Spleen (tissue), 11 donors: Measurements from ENCODE around the gene TTC5. TPM values are rescaled to one million over a fixed set of nuclear protein-coding genes. Genes with fewer than 3 reads are reported as not detected.

Experiments
- DNase-seq: peaks from one replicate; pipeline ENCODE4 v3.0.0-alpha.2; 2020
- H3K27ac ChIP-seq, 8 donors: fragments of 200-600 bp; sonication (generic) in 7 of 8; 1 replicate in 4 of 8; 2 replicates in 4 of 8; pipeline versions ENCODE4 v1.5.0 to v1.8.0; 2016 to 2021; ENCODE audit warnings: inconsistent platforms in 4 of 8, mild to moderate bottlenecking in 4 of 8, moderate library complexity in 1 of 8
- H3K27me3 ChIP-seq, 7 donors: fragments of 200-600 bp; sonication (generic) in 6 of 7; replicated peaks in 1 of 7; 1 replicate in 4 of 7; 2 replicates in 3 of 7; pipeline versions ENCODE4 v1.5.0 to v1.8.0; 2016 to 2021; ENCODE audit warnings: inconsistent platforms in 3 of 7, mild to moderate bottlenecking in 1 of 7
- H3K36me3 ChIP-seq, 6 donors: fragments of 200-600 bp; sonication (generic) in 5 of 6; 1 replicate in 4 of 6; 2 replicates in 2 of 6; pipeline versions ENCODE4 v1.5.0 to v1.8.0; 2016 to 2021; ENCODE audit warnings: inconsistent platforms in 2 of 6
- H3K4me1 ChIP-seq, 6 donors: fragments of 200-600 bp; sonication (generic) in 5 of 6; 1 replicate in 3 of 6; 2 replicates in 3 of 6; pipeline versions ENCODE4 v1.5.0 to v1.8.0; 2016 to 2021; ENCODE audit warnings: inconsistent platforms in 3 of 6
- H3K4me3 ChIP-seq, 8 donors: fragments of 200-600 bp; sonication (generic) in 7 of 8; 1 replicate in 4 of 8; 2 replicates in 4 of 8; pipeline versions ENCODE4 v1.5.0 to v1.8.0; 2016 to 2021; ENCODE audit warnings: inconsistent platforms in 4 of 8, mild to moderate bottlenecking in 4 of 8, moderate library complexity in 2 of 8
- H3K9me3 ChIP-seq, 8 donors: fragments of 200-600 bp; sonication (generic) in 7 of 8; 1 replicate in 4 of 8; 2 replicates in 4 of 8; pipeline versions ENCODE4 v1.5.0 to v1.8.0; 2016 to 2021; ENCODE audit warnings: inconsistent platforms in 4 of 8
- CTCF ChIP-seq, 11 experiments: fragments of 200-600 bp in 7 of 11; fragments of 450-650 bp in 4 of 11; sonication (generic) in 4 of 11; IDR thresholded peaks in 8 of 11; conservative IDR thresholded peaks in 3 of 11; 1 replicate in 7 of 11; 2 replicates in 4 of 11; pipeline versions ENCODE4 v1.4.0 to v1.8.0; 2016 to 2021; ENCODE audit warnings: antibody characterized with exemption in 11 of 11, inconsistent platforms in 4 of 11, mild to moderate bottlenecking in 1 of 11
- POLR2A ChIP-seq, 3 donors: fragments of 450-650 bp; IDR thresholded peaks; one replicate each; pipeline ENCODE4 v1.5.1; 2017; ENCODE audit warnings: antibody characterized with exemption in 3 of 3, mild to moderate bottlenecking in 1 of 3
- POLR2AphosphoS5 ChIP-seq, 3 donors: sonication (generic); formaldehyde crosslinking; IDR thresholded peaks; one replicate each; pipeline ENCODE4 v1.5.1; 2017; ENCODE audit warnings: antibody characterized with exemption in 3 of 3
- WGBS, 5 donors: extraction: QIAGEN DNeasy Blood & Tissue Kit in 3 of 5; methylation state at CpG; one replicate each; pipeline versions ENCODE4 v1.1.5 to v1.1.7; 2013 to 2018; 5-methylcytosine and 5-hydroxymethylcytosine counted together
- intact Hi-C: fragments of 100-400 bp; cut with DNase I; formaldehyde crosslinking; loops from one replicate; pipeline ENCODE4 v1.15.0; 2023; ENCODE audit warnings: low total_unique reads
- polyA plus RNA-seq, 3 donors: library from polyadenylated mRNA; stranded (reverse); fragments of 200-250 nt; gene quantifications; one replicate each; pipeline ENCODE4 v1.2.1, GENCODE V29; 2013
- total RNA-seq, 7 donors: library from RNA; depleted of rRNA in 3 of 7; stranded (reverse); fragments of >200 nt in 3 of 7; fragmentation: NEBNext Ultra II Directional in 4 of 7; extraction: Animal tissue kit (Norgen Biotek cat#: 25700) in 4 of 7; gene quantifications; one replicate each; pipeline versions ENCODE4 v1.1.0 to v1.2.1, GENCODE V29; 2016 to 2021
- donor health status: healthy with polysubstance abuse.
- donor health status: DM: no; HTN: no; CAD: no; lungs with moderate emphysema.
- donor health status: DM: no; HTN: no; CAD: no.
- donor health status: Bipolar disorder and iron deficiency.
- donor health status: healthy.
- donor health status: DM: no; HTN: no; CAD: no.
- donor health status: DM: yes; HTN: yes; CAD: no.

TTC5 gene
- total and polyA plus RNA-seq, 10 donors = 5.9 to 21.9 (median 18.4) TPM

- TF ChIP-seq POLR2AphosphoS5 (IDR thresholded peaks at IDR 0.05) (no peak), CTCF (IDR thresholded peaks at IDR 0.05 in 8 of 11, conservative IDR thresholded peaks at IDR 0.05 in 3 of 11) (no peak), POLR2A (IDR thresholded peaks at IDR 0.05) (no peak)
- peaks cover 16 to 60% (median 39%) of the 10 kb centered on the region in 6 donors for H3K4me1 ChIP-seq
- no peak overlapping the region for H3K4me3 ChIP-seq
- DNase-seq = no peak
- intact Hi-C loops = no loop called here
- no peaks in the 10 kb centered on the region for H3K9me3 ChIP-seq
- no peaks in the 10 kb centered on the region for H3K27me3 ChIP-seq
- H3K27ac ChIP-seq = no peak overlapping the region
- 59 to 82% (median 69%) methylated on average over 2 of the region's 2 CpGs for WGBS, 5 donors
- peaks cover 0 to 19% (median 6%) of the 10 kb centered on the region in 6 donors for H3K36me3 ChIP-seq
Observed at GRCh38 chr14:20331053-20331613, 25.4 kb upstream of the TTC5 start.

- intact Hi-C loops = loop anchor here (5.0 kb wide), 2 partner anchors 278 to 363 kb away; no protein-coding TSS in a partner anchor
- no peak for DNase-seq
- Histone ChIP-seq H3K4me3 (no peak overlapping the region), H3K4me1 (peaks cover 16 to 60% (median 39%) of the 10 kb centered on the region in 6 donors), H3K9me3 (no peaks in the 10 kb centered on the region), H3K27ac (no peak overlapping the region), H3K36me3 (peaks cover 0 to 37% (median 18%) of the 10 kb centered on the region in 6 donors), H3K27me3 (no peaks in the 10 kb centered on the region)
- TF ChIP-seq POLR2A (IDR thresholded peaks at IDR 0.05) (no peak), POLR2AphosphoS5 (IDR thresholded peaks at IDR 0.05) (no peak), CTCF (IDR thresholded peaks at IDR 0.05 in 8 of 11, conservative IDR thresholded peaks at IDR 0.05 in 3 of 11) (no peak)
- 43 to 94% (median 74%) methylated on average over 2 of the region's 2 CpGs for WGBS, 5 donors
Observed at GRCh38 chr14:20329355-20329754, 23.6 kb upstream of the TTC5 start.

DNA sequence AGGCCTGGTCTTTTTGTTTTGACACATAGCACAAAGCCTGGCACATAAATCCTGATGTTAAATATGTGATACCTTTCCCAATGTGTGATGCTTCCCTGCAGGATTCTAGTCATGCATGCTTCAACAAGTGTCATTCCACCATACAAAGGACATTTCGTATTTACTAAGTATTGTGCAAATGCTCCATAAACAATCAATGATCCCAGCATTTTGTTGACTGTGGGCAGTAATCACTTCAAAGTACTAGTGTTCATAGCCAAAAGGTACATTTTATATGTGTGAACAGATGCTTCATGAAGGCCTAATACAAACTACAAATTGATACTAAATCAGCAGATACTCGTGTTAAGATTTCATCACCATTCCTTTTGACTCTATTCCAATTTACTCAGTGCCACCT, 23.0 kb upstream of the TTC5 start:
- peak overlapping the region in 1 of 8 donors; percentile 2 for H3K27ac ChIP-seq
- WGBS, 5 donors = 63 to 77% (median 67%) methylated on average over 2 of the region's 2 CpGs
- peaks cover 16 to 56% (median 37%) of the 10 kb centered on the region in 6 donors for H3K4me1 ChIP-seq
- peaks cover 0 to 43% (median 22%) of the 10 kb centered on the region in 6 donors for H3K36me3 ChIP-seq
- no peaks in the 10 kb centered on the region for H3K27me3 ChIP-seq
- TF ChIP-seq POLR2A (IDR thresholded peaks at IDR 0.05) = no peak
- no peak for TF ChIP-seq POLR2AphosphoS5 (IDR thresholded peaks at IDR 0.05)
- TF ChIP-seq CTCF (IDR thresholded peaks at IDR 0.05 in 8 of 11, conservative IDR thresholded peaks at IDR 0.05 in 3 of 11) = no peak
- H3K9me3 ChIP-seq = no peaks in the 10 kb centered on the region
- H3K4me3 ChIP-seq = no peak overlapping the region
- no peak for DNase-seq
- intact Hi-C loops = loop anchor here (5.0 kb wide), 2 partner anchors 279 to 364 kb away; no protein-coding TSS in a partner anchor

DNA sequence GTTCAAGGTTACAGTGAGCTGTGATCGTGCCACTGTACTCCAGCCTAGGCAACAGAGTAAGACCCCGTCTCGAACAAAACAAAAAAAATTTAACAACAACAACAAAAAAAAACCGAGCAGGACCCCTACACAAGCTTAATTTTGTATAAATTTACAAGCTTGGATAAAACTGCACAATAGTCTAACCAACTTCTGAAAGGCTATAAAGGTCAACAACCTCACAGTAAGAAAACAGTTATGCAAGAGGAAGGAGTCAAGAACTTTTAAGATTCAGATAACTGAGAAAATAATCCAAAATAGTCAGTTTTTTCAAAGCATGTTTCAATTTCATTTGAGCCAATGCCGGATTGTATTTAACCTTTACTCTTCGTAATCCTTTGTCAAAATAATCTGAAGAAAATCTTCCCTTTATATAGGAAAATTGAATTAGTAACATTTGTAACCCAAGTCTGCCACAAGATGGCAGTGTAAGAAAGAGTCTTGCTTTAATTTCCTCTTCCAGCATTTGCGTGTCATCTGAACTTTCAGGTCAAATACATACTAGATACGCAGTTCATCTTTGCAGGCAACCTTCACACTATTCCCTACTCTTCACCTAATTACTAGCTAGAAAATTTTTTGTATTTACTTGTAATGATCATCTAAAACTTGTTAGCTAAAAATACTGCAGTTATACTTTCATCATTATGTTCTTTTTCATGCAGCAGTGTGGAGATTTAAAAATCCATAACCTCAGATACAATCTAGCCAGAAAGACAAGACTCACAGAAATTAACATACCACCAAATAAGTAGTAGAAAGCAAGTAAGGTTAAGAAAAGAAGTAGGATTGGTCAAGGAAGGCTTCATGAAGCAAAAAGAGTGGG, 21.5 kb upstream of the TTC5 start:
- Histone ChIP-seq H3K27me3 (no peaks in the 10 kb centered on the region), H3K4me1 (peaks cover 6 to 42% (median 27%) of the 10 kb centered on the region in 6 donors), H3K27ac (peak overlapping the region in 4 of 8 donors; percentile 8 to 42 (median 24)), H3K36me3 (peaks cover 0 to 57% (median 25%) of the 10 kb centered on the region in 6 donors), H3K9me3 (no peaks in the 10 kb centered on the region), H3K4me3 (no peak overlapping the region)
- TF ChIP-seq POLR2A (IDR thresholded peaks at IDR 0.05) (no peak), CTCF (IDR thresholded peaks at IDR 0.05 in 8 of 11, conservative IDR thresholded peaks at IDR 0.05 in 3 of 11) (peak; percentile 59 to 82 (median 75))
- DNase-seq = no peak
- intact Hi-C loops = loop anchor here (5.0 kb wide), 2 partner anchors 280 to 365 kb away; no protein-coding TSS in a partner anchor
- 41 to 54% (median 45%) methylated on average over 8 of the region's 8 CpGs for WGBS, 5 donors
